ENCODE measurements around the gene INHBB. TPM values are rescaled to one million over a fixed set of nuclear protein-coding genes. Genes with fewer than 3 reads are reported as not detected.
A peak's percentile ranks its signal among the peaks of the same experiment; 100 is the strongest.

The INHBB gene
- total RNA-seq, 1 experiment from 2014 or later: 0.27 TPM

- RAD21 ChIA-PET (ENCODE audit: low non-redundant PET in 1 of 2, low total read pairs in 2 of 2, uncharacterized antibody in 2 of 2, unreplicated experiment in 2 of 2): interaction anchor here (0.7 to 1.1 kb wide), 4 partner anchors 85 to 367 kb away, joined by 3 to 4 read pairs (median 4); no protein-coding TSS in a partner anchor
- CTCF ChIA-PET: interaction anchor here (0.6 to 3.5 kb wide), 31 partner anchors 12 to 796 kb away, joined by 3 to 20 read pairs (median 4); partner anchors contain the start of genes EPB41L5, RALB and TMEM185B
- DNase-seq (ENCODE audit: low read depth, low spot score): no peak
These were observed 32.0 kb upstream of the INHBB start for GRCh38 chr2:120313695-120314615.

More at GRCh38 chr2:120313695-120314615, 32.0 kb upstream of the INHBB start:
- Histone ChIP-seq H3K4me2 (ENCODE audit: low read length) (peak overlapping the region; percentile 69), H2AFZ (ENCODE audit: low read depth, low read length, poor library complexity, severe bottlenecking) (peak overlapping the region; percentile 97), H4K20me1 (ENCODE audit: insufficient read depth) (no peaks in the 10 kb centered on the region), H3K9ac (ENCODE audit: low read length) (peak overlapping the region; percentile 44), H3K27me3 (ENCODE audit: insufficient read depth, low read length) (no peaks in the 10 kb centered on the region), H3K4me3 (replicated peaks in 1 of 2; ENCODE audit: low read depth in 1 of 2, low read length in 2 of 2) (peak overlapping the region in 1 of 2 experiments; percentile 44; a peak in 1 of 4 replicates), H3K4me1 (ENCODE audit: control insufficient read depth in 1 of 2, insufficient read depth in 2 of 2, low read length in 2 of 2) (peaks cover under 1 to 14% of the 10 kb centered on the region in 2 experiments; a peak in 3 of 4 replicates), H3K9me3 (ENCODE audit: control insufficient read depth in 1 of 2, insufficient read depth in 1 of 2, low read depth in 1 of 2, low read length in 2 of 2) (no peaks in the 10 kb centered on the region), H3K9me2 (ENCODE audit: insufficient read depth) (no peaks in the 10 kb centered on the region), H3K36me3 (ENCODE audit: control insufficient read depth in 1 of 2, insufficient read depth in 2 of 2, low read length in 2 of 2) (no peaks in the 10 kb centered on the region), H3K27ac (ENCODE audit: low read depth, low read length) (no peak overlapping the region), H3K79me2 (ENCODE audit: insufficient read depth, low read length) (no peaks in the 10 kb centered on the region)
- BruUV-seq (replicated peaks): no TSS peak
- no peak for ATAC-seq
- POLR2A ChIA-PET: no interaction called here
- TF ChIP-seq JUND (IDR thresholded peaks at IDR 0.05): no peak
- no peak for TF ChIP-seq POLR2AphosphoS5 (IDR thresholded peaks at IDR 0.05; ENCODE audit: low read depth, low read length)
- TF ChIP-seq CBX3 (IDR thresholded peaks at IDR 0.05; ENCODE audit: low read depth): no peak
- TF ChIP-seq TCF7L2 (IDR thresholded peaks at IDR 0.05; ENCODE audit: borderline replicate concordance, extremely low read depth, insufficient read depth, insufficient read length): no peak
- TF ChIP-seq ATF3 (IDR thresholded peaks at IDR 0.05): no peak
- no peak for TF ChIP-seq EZH2 (IDR thresholded peaks at IDR 0.05)
- no peak for TF ChIP-seq RAD21 (IDR thresholded peaks at IDR 0.05; ENCODE audit: low read depth)
- TF ChIP-seq CEBPB (IDR thresholded peaks at IDR 0.05; ENCODE audit: low read depth): no peak
- TF ChIP-seq CTCF (IDR thresholded peaks at IDR 0.05 in 2 of 3, conservative IDR thresholded peaks at IDR 0.05 in 1 of 3; ENCODE audit: borderline replicate concordance in 1 of 3, insufficient read depth in 1 of 3, low read depth in 2 of 3, low read length in 2 of 3): no peak
- TF ChIP-seq ELF1 (IDR thresholded peaks at IDR 0.05; ENCODE audit: borderline replicate concordance, low read depth): no peak
- no peak for TF ChIP-seq EGR1 (IDR thresholded peaks at IDR 0.05; ENCODE audit: low read depth)
- TF ChIP-seq REST (IDR thresholded peaks at IDR 0.05; ENCODE audit: low read depth): no peak
- no peak for TF ChIP-seq MAX (IDR thresholded peaks at IDR 0.05)
- no peak for TF ChIP-seq SIN3A (IDR thresholded peaks at IDR 0.05; ENCODE audit: low read depth)
- TF ChIP-seq FOSL1 (IDR thresholded peaks at IDR 0.05; ENCODE audit: low read depth): no peak
- TF ChIP-seq SP1 (IDR thresholded peaks at IDR 0.05; ENCODE audit: low read depth): no peak
- no peak for TF ChIP-seq SRF (IDR thresholded peaks at IDR 0.05; ENCODE audit: low read depth)
- no peak for TF ChIP-seq ZFX (IDR thresholded peaks at IDR 0.05)
- TF ChIP-seq YY1 (IDR thresholded peaks at IDR 0.05; ENCODE audit: extremely low read depth, insufficient replicate concordance, low read depth, low read length): no peak
- intact Hi-C loops (cut with micrococcal nuclease): loop anchor here (1.0 to 5.0 kb wide), 6 partner anchors 62 to 612 kb away; partner anchors contain the start of gene RALB

Measured in HCT116 (cell line).